IPS-NIHi7 (cell line): Measurements from ENCODE around the gene CHST14.

Source experiments
- DNase-seq: peaks from one replicate; pipeline ENCODE4 v3.0.0; 2012; ENCODE audit warnings: mixed read lengths; ENCODE audit errors: extremely low spot score

The CHST14 gene

DNA sequence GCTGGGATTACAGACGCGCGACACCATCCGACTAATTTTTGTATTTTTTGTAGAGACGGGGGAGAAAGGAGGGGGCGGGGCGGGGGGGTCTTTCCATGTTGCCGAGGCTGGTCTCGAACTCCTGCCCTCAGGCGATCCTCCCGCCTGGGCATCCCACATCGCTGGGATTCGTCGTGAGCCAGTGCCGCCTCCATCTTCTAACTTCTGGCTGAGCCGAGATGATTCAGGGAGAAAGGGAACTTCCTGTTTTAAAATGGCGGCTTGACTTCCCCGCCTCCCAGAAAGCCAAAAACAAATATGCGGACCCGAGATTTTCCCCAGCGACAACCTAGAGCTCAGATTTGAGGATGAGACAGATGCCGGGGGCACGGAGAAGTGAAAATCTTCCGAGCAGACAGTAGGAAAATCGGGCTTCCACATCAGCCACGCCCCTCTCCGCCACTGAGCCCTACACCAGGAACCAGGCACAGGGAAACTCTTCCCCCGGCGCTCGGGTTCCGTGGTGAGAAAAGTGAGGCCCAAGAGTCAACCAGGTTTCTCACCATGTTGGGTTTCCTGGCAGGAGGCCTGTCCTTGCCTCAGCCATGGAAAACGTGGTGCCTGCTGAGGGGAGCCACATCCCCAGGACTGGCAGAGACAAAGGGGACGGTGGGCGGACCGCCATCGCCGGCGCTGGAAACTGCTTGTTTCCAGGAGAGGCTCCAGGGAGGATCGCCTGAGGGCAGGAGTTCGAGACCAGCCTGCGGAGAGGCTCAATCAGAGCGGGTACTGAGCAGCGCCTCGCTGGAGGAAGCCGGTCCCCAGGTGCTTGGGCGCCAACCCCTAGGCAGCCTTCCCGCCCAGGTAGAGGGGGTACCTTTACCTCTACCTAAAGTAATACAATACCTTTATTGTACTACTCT is 18.7 kb downstream of the CHST14 start:
- no peak for DNase-seq

GRCh38 chr15:40493089-40493840 is 22.5 kb downstream of the CHST14 start:
- DNase-seq: no peak

DNA sequence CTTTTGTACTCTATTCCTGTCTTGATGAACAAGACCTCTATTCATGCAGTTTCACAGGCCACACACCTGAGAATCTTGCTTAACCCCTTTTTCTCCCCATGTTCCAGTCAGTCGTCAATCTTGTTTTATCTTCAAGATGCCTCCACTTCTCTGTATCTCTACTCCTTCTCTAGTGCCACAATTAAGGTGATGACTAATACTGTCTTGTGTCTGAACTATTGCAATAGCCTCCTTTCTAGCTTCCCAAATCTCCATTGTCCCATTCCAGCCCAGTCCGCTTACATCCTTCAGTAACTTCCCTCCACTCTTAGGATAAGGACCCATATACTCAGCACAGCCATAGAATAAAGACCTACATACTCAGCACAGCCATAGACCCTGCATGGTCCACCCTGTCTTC is 24.7 kb downstream of the CHST14 start:
- DNase-seq: no peak

DNA sequence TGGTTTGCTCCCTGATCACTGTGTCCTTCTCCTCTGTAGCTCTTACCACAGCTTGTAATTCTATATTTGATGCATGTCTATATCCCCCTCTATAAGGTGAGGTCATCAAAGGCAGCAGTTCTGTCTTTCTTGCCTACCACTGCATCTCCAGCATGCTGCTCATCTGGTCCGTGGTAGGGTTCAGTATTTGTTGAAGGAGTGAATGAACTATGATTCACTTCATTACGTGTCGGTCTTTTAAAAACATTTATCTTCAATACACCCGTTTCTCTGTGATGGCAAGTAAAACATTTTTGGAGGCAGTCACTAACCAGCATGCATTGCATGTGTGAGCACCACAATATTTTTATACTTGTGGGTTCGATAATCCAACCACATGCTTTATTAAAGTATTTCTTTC is 27.6 kb downstream of the CHST14 start:
- no peak for DNase-seq

GRCh38 chr15:40498891-40499290 is 28.1 kb downstream of the CHST14 start:
- no peak for DNase-seq

DNA sequence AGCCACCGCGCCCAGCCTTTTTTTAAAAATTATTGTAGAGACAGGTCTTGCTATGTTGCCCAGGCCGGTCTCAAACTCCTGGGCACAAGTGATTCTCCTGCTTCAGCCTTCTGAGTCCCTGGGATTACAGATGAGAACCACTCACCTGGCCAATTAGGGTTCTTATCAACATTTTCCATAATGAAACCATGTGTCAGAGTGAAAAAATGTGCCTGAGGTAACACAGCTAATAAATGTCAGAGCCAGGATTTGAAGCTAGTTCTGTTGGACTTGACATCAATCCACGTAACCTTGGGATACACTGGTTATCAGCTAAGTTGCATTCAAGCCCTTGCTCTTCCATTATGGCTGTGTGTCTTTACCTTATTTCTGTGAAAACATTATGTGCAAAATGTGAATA is 29.1 kb downstream of the CHST14 start:
- no peak for DNase-seq

DNA sequence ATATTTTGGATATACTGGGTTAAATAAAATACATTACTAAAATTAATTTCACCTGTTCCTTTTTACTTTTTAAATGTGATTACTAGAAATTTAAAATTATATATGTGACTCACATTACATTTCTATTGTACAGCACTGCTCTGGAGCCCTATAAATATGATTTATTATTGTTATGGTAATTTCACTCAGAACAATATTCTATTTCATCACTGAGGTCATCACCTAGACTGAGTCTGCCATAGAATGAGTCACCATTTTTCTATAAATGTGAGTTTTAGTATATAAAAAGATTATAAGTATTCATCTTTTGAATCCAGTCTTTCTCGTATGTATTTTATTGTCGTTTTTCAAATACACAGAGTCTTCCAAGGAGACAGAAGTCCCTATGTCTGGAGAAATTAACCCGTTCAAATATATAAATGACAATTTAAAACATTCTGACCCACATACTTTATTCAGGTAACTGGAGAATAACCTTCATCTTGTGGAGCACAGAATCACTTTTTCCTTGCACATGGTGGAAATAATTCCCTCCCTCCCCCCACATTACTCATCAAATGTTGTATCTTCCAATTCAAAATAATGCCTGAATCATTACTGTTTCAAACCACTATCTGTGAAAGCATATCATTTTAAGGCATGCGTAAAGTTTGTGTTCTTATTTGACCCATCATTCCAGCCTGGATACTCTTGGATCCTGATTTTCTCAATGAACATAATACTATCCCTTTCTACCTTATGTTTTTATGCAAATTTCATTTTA is 30.0 kb downstream of the CHST14 start:
- DNase-seq: no peak

DNA sequence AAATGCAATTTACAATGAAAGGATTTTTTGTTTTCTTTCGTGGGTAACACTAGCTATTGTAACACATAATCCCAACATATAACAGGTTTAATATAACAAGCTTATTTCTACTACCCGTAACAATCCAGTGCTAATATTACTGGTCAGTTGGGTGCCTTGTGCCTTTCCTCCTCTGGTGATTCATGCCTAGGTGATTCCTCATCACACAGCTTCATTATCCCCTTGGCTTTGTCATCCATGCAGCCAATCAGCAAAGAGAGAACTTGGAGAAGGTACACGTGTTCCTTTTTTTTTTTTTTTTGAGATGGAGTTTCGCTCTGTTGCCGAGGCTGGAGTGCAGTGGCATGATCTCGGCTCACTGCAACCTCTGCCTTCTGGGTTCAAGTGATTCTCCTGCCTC is 30.7 kb downstream of the CHST14 start:
- DNase-seq: no peak

GRCh38 chr15:40506964-40507571 is 36.3 kb downstream of the CHST14 start:
- peak; percentile 96 for DNase-seq

DNA sequence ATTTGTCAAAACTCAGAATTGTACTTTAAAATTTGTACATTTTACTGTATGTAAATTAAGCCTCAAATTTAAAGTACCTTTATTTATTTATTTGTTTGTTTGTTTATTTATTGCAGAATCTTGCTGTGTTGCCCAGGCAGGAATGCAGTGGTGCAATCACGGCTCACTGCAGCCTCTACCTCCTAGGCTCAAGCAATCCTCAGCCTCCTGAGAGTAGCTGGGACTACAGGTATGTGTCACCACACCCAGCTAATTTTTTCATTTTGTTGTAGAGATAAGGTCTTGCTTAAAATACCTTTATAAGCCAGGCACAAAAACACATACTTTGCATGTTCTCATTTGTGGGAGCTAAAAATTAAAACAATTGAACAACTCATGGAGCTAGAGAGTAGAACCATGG is 37.4 kb downstream of the CHST14 start:
- DNase-seq: no peak

- DNase-seq: no peak
Observed at GRCh38 chr15:40510201-40510600, 39.4 kb downstream of the CHST14 start.

GRCh38 chr15:40511093-40511471 is 40.3 kb downstream of the CHST14 start:
- DNase-seq: no peak

- DNase-seq: peak; percentile 90
Observed at GRCh38 chr15:40511472-40512133, 40.8 kb downstream of the CHST14 start.

DNA sequence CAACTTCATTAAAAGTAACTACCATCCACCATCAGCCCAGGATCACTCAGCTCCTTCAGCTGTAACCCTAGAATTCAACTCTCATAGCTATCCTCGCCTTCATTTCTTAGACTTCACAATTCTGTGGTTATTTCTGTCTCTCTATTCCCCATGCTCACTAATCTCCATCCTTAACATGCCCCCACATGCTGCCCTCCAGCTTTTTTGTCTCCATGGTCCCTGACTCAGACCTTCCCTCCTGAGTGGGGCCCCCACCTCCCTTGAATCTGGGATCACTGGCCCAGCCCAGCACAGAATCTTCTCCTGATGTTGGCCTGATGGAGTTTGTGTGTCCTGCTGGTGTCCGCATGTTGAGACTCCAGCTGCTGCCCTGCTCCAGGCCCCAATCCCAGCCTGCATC is 41.7 kb downstream of the CHST14 start:
- no peak for DNase-seq

GRCh38 chr15:40513609-40514008 is 42.8 kb downstream of the CHST14 start:
- no peak for DNase-seq

- DNase-seq: no peak
Observed at GRCh38 chr15:40516322-40516721, 45.5 kb downstream of the CHST14 start.
